Activated CD4-positive, alpha-beta T cell treated with anti-CD3 and anti-CD28 coated beads for 4 hours (primary cell): Measurements from ENCODE around the gene PATJ.
"Not testable (repeated sequence)": the region's sequence is repeated elsewhere in the genome, so short reads cannot be mapped to it uniquely, and the experiment has no call there.

Source experiments
- DNase-seq, 2 donors: peaks; one replicate each; pipeline ENCODE4 v3.0.0-alpha.2; 2020

PATJ gene, protein sequence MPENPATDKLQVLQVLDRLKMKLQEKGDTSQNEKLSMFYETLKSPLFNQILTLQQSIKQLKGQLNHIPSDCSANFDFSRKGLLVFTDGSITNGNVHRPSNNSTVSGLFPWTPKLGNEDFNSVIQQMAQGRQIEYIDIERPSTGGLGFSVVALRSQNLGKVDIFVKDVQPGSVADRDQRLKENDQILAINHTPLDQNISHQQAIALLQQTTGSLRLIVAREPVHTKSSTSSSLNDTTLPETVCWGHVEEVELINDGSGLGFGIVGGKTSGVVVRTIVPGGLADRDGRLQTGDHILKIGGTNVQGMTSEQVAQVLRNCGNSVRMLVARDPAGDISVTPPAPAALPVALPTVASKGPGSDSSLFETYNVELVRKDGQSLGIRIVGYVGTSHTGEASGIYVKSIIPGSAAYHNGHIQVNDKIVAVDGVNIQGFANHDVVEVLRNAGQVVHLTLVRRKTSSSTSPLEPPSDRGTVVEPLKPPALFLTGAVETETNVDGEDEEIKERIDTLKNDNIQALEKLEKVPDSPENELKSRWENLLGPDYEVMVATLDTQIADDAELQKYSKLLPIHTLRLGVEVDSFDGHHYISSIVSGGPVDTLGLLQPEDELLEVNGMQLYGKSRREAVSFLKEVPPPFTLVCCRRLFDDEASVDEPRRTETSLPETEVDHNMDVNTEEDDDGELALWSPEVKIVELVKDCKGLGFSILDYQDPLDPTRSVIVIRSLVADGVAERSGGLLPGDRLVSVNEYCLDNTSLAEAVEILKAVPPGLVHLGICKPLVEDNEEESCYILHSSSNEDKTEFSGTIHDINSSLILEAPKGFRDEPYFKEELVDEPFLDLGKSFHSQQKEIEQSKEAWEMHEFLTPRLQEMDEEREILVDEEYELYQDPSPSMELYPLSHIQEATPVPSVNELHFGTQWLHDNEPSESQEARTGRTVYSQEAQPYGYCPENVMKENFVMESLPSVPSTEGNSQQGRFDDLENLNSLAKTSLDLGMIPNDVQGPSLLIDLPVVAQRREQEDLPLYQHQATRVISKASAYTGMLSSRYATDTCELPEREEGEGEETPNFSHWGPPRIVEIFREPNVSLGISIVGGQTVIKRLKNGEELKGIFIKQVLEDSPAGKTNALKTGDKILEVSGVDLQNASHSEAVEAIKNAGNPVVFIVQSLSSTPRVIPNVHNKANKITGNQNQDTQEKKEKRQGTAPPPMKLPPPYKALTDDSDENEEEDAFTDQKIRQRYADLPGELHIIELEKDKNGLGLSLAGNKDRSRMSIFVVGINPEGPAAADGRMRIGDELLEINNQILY (N-terminal part only)

DNA sequence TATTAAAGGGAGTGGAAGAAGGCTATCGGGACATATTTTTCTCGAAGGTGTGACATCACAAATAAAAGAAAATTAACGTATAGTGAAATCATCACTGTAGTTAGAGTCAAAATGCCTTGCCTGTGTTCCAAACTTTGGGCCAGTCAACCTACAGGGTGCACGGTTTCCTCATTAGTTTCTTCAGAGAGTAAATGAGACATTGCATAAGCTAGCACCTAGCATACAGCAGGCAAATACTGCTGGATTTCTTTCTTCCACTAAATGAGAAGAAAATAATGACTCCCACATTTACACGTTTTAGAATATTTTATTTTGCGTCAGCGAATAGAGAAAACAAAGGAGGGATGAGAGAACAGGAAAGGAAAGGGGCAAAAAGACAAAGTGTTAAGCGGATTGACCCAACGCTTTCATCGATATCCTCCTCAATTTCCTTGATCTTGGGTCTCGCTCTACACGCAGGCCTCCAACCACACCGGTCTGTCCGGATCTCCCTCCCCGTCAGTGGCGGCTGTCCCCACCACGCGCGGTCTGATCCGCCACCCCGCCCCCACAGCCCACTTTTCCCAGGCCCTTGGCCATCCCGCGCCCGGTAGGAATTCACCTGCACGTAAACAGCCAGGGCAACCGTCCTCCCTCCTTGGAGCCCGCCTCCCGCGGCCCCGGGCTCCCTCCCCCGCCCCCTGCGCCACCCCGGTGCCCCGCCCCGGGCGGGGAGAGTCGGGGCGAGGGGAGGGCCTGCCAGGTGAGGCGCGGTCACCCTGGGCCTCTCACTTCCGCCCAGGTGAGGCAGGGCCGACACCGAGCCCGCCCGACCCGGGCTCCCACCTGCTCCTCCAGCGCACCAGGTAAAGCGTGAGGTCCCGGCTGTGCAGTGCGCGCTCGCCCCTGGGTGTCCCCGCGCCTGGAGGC, at the start of gene PATJ:
TSS of gene PATJ (plus strand) at position 770 of the 909 bp plus-strand sequence. CDS start 20,413 bp downstream, outside the sequence.
- peak; percentile 62 to 65 for DNase-seq

DNA sequence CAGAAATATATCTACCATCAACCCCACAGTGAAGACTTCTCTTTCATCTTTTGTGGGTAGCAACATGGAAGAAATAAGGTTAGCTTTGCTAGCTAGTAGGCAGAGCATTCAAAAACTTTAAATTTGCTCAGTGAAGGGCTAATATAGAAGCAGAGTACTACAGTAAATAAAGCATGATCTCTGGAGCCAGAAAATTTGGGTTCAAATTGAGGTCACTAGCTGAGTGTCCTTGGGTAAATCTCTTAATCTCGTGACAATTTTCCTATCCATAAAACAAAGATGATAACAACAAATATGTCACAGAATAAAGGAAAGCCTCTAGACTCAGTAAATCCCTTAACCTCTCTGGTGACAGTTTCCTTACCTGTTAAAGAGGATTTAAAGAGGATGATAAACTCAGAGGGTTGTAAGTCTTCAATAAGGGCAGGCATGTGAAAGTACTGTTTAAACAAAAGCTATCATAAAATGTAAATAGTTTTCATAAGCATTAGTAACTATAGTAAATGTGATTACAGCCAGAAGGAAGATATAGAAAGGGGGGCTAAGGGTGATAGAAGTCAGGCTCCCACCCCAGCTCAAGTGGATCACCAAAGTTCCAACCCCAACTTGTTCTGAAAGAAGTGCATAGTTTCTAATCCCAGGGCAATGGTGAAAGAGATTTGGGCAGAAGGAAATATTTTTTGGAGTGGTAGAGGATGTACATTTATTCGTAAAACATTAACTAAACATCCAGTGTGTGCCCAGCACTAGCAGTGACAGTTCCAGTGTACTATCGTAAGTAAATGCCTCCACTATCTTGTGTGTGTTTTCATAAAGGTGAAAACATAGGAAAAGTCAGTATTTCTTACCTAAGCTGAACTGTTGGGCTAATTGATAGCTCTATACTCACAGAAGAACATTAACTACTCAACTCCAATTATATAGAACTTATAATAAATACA, 42.1 kb upstream of the PATJ start:
- DNase-seq = no peak

DNA sequence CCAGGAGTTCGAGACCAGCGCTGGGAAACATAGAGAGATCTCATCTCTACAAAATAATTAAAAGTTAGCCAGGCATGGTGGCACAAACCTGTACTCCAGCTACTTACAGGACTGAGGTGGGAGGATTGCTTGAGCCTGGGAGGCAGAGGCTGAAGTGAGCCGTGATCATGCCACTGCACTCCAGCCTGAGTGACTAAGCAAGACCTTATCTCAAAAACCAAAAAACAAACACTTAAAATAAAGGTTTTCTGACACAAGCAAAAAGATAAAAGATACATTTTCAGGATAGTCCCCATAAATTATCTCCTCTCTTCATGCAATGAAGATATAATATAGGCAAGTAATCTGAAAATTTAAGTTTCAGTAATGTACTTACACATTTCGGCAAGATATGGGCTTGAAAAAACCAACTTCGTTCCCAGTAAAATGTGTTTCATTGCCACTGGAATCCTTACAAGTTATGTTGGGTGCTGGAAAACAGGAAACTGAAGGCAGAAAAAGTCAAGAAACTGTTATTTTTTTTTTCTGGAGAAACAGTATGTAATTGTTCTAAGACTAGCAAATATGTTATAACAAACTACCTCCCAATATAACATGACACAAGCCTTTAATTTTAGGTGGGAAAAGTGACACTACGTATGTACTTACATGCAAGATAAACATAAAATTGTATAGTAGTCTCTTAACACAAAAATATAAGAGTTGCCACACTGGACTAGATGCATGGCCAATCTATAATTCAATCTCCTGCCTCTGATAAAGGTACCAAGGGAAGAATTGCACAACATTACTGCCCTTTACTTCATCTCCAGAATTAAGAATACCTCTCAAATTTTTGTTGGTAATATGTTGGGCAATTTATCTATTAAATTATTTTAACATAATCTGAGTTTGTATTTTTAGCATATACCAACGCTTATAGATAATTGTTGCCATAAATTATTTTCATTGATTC, 33.0 kb upstream of the PATJ start:
- DNase-seq = no peak

DNA sequence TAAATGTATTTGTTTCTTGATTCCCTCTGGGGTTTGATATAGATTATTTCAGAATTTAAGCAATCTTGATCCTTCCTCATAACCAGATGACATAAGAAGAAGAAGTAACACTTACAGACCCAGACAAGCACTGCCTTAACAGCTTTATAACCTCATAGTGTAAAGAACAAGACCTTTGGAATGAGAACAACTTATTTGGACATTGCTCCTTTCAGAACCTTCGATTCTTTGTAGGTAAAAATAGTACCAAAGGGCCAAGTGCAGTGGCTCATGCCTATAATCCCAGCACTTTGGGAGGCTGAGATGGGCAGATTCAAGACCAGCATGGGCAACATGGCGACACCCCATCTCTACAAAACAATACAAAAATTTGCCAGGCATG, 32.4 kb upstream of the PATJ start:
- no peak for DNase-seq

DNA sequence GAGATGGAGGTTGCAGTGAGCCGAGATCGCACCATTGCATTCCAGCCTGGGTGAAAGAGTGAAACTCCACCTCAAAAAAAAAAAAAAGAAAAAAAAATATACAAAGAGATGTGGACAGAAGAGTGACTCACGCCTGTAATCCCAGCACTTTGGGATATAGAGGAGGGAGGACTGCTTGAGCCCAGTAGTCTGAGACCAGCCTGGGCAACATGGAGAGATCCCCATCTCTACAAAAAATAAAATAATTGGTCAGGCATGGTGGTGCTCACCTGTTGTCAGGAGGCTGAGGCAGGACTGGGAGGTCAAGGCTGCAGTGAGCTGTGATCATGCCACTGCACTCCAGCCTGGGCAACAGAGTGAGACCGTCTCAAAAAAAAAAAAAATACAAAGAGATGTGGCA, 31.0 kb upstream of the PATJ start:
- not testable (repeated sequence) for DNase-seq

DNA sequence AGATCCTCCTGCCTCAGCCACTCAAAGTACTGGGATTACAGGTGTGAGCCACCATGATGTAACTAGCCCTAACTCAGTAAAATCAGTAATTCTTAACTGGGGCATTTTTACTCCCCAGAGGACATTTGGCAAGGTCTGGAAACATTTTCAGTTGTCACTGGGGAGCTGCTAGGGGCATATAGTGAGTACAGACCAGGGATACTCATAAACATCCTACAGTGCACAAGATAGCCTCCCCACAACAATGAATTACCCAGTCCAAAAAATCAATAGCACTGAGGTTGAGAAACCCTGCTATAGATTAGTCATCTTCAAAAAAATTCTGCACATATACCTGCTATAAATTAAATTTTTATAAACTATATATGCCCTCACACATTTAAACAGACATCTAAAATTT, 30.3 kb upstream of the PATJ start:
- DNase-seq = no peak

DNA sequence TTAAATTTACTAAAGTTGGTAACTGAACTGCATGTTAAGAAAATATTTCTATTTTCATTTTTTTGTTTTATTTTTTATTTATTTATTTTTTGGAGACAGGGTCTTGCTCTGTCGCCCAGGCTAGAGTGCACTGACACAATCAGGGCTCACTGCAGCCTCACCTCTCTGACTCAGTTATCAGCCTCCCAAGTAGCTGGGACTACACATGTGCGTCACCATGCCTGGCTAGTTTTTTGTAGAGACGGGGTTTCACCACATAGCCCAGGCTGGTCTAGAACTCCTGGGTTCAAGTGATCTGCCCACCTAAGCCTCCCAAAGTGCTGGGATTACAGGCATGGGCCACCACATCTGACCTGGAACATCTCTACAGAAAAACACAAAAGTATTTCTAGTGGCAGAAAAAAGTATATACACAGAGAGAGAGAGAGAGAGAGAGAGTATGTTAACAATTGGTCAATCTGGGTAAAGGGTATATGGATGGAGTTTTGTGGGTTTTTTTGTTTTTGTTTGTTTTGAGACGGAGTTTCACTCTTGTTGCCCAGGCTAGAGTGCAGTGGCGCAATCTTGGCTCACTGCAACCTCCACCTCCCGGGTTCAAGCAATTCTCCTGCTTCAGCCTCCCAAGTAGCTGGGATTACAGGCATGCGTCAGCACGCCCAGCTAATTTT, 23.1 kb upstream of the PATJ start:
- DNase-seq = not testable (repeated sequence)

DNA sequence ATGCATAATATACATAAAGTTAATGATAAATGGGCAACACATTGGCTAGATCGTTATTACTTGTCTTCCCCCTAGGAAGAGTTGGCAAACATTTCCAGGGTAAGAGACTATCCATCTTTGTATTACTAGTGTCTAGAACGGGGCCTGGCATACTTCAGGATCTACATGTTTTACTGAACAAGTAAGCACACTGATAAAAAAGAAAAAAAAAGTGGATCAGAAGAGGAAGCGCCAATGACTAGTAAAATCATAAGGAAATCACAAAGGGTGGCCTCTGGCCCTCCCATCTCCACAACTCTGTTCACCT, 17.8 kb upstream of the PATJ start:
- DNase-seq = no peak

DNA sequence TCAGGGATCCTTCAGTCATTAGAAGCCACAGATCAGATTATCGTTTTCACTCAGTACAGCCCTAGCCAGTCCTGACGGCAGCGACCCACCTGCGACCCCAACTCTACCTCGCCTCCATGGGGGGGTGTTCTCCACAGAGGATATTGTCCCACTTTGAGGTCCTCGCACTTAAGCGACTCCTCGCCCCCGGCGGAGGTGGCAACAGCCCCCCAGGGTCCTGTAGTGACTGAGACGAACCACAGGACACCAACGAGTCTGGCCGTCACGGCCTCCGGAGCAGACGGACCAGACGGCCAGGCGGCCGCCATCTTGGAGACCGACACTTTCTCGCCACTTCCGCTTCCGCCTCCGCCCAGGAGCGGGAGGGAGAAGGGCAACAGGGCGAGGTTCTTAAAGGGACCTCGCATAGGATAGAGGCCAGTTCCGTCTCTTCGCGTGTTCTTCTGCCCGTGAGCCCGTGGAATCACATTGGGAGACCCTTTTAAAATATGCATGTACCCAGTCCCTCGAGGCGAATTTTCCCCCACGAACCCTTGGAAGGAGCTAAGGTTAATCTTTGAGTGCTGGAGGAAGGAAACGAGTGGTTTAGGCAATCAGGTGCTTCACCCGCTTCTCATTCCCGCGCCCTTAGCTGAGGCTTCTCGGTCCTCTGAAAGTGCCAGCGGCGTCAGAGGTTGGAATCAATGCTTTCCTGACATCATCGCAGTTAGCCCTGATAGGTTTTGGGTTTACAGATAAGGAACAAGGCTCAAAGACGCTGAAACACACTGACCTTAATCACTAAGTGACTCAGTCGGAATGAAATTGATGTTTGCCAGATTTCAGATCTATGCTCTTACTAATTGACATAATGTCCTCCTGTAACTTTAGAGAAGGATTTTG, 17.2 kb upstream of the PATJ start, which contains the start of gene TM2D1:
TSS of gene TM2D1 (minus strand) at position 329 of the 882 bp plus-strand sequence. CDS start at position 308, 21 bp downstream.
- peak; percentile 75 to 77 for DNase-seq

DNA sequence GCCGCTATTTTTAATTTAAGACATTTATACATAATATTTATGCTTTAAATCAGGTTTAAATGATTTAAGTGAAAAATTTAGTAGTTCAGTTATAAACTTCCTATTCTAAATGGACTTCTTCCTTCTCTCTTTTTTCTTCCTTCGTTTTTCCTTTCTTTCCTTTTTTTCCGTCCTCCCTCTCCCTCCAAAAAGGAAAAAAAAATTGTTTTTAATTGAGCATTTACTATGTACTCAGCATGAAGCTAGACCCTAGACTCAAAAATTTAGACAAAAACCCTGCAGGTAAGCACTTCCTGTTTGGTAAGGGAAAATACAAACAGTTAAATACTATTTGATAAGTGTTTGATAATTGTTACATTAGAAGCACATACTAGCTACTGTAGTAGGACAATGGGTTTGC, 14.7 kb upstream of the PATJ start:
- DNase-seq = no peak

DNA sequence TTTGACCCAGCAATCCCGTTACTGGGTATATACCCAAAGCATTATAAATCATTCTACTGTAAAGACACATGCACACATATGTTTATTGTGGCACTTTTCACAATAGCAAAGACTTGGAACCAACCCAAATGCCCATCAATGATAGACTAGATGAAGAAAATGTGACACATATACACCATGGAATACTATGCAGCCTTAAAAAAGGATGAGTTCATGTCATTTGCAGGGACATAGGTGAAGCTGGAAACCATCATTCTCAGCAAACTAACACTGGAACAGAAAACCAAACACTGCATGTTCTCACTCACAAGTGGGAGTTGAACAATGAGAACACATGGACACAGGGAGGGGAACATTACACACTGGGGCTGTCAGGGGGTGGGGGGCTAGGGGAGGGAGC, 11.6 kb upstream of the PATJ start:
- DNase-seq = not testable (repeated sequence)

DNA sequence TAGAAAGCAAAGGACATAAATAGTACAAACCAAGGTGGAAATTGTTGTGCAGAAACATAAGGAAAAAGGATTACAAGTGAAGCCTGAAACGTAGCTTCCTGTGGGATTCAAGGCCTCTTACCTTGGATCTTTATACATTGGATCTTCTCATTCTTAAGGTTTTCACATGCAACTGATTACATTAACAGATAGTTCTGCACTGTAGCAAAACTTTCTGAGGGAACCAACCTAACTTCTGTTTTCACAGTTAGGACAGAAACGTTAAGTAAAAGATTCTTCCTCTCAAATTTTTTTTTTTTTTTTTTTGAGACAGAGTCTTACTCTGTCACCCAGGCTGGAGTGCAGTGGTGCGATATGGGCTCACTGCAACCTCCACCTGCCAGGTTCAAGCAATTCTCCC, 9.6 kb upstream of the PATJ start:
- DNase-seq = no peak

DNA sequence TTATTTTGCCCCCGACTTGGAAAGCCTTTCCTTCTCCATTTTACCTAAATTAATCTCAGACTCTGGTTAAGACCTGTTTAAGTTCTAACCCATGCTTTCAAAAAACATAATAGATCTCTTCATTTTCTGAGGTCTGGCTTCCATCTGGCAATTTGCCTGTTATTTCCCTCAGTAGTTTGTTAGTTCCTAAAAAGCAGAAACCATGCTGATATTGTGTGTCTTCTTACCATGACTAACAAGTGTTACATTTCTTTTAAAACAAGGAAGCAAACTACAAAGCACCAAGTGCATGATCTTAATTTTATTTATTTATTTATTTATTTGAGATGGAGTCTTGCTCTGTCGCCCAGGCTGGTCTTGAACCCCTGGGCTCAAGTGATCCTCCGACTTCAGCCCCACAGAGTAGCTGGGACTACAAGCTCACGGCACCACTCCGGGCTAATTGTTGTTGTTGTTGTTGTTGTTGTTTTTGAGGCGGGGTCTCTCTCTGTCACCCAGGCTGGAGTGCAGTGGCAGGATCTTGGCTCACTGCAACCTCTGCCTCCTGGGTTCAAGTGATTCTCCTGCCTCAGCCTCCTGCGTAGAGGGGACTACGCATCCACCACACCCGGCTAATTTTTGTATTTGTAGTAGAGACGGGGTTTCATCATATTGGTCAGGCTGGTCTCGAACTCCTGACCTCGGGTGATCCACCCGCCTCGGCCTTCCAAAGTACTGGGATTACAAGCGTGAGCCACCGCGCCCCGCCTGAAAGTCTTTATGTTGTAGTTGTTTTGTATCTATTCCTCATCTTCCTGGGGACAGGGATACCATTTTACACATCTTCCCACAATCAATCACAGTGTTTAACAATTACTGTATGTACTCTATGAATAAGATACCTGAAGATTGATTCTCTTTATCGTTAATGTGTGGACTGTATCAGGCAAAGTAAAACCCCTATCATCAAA, 1.3 kb upstream of the PATJ start:
- no peak for DNase-seq

DNA sequence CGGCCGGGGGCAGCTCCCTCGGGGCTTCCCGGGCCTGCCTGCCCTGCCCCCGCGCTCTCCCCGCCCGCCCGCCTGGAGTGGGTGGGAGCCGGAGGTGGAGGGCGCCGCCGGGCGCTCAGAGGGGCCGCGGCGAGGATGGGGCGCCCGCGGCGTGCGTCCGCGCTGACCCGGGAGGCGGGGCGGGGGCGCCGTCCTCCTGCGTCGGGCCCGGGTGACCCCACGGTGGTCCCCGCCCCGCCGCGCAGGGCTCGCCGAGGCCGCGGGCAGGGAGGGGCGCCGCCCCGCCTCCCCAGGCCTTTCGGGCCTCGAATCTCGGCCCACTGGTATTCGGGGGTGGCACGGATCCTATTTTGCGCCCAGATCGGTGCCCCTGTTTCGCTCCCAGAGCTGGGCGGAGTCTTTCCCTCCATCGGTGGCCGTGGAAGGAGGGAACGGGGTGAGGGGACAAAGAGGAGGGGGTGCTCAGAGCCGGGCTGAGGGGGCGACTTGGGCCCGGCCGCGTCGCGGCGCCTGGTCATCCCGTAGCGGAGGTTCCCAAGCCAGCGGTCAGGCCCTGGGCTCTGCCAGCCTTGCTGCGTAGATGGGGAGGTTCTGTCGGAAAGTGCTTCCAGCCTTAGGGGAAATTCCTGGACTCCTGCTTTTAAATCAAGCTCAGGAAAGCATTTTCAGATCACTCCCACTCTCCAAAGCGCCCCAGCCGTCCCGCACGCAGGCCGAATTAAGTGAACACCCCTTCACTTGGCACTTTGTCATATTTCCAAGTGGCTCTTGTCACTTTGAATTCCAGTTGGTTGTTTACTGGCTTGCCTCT, 545 bp downstream of the PATJ start:
- no peak for DNase-seq

DNA sequence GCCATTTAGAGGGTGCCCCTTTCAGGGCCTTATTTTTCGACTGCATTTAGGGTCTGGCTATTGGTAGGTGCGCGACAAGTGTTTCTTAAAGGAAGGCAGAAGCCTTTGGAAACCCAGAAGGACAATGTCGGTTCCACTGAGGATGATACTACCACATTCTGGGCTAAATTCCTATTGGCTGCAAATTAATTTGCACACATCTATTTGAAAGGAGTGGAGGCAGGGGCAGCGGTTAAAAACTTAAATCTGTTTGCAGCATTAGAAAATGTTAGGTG, 1.1 kb downstream of the PATJ start:
- DNase-seq = no peak
